ENCODE data around the gene C19orf25.

- no peak for TF ChIP-seq EZH2 (IDR thresholded peaks at IDR 0.05)
- no peak for TF ChIP-seq POLR2AphosphoS5 (IDR thresholded peaks at IDR 0.05; ENCODE audit: borderline replicate concordance, low read depth, low read length)
Measured at GRCh38 chr19:1524972-1525325, 45.9 kb upstream of the C19orf25 start.

Data from SK-N-MC (cell line).